Liver (tissue), 9 donors: ENCODE measurements around the gene OTX2. TPM values are rescaled to one million over a fixed set of nuclear protein-coding genes. Genes with fewer than 3 reads are reported as not detected.

Experiments
- DNase-seq: peaks from one replicate; pipeline ENCODE4 v3.0.0-alpha.2; 2017; ENCODE audit warnings: low spot score
- H3K27ac ChIP-seq, 2 donors: one replicate each; pipeline ENCODE4 v1.7.0; 2013; ENCODE audit warnings: inconsistent platforms in 2 of 2, low read length in 2 of 2, control low read depth in 1 of 2, low read depth in 1 of 2, mild to moderate bottlenecking in 1 of 2
- H3K27me3 ChIP-seq, 4 donors: one replicate each; pipeline versions ENCODE4 v1.6.1 to v1.7.0; 2013; ENCODE audit warnings: low read length in 3 of 4, inconsistent platforms in 1 of 4, mild to moderate bottlenecking in 1 of 4, moderate library complexity in 1 of 4; ENCODE audit not compliant: control insufficient read depth in 4 of 4, insufficient read depth in 4 of 4
- H3K36me3 ChIP-seq, 4 donors: one replicate each; pipeline versions ENCODE4 v1.6.1 to v1.7.0; 2013; ENCODE audit warnings: low read length in 3 of 4, mild to moderate bottlenecking in 3 of 4, low read depth in 1 of 4, moderate library complexity in 1 of 4; ENCODE audit not compliant: control insufficient read depth in 4 of 4, insufficient read depth in 3 of 4
- H3K4me1 ChIP-seq, 4 donors: one replicate each; pipeline versions ENCODE4 v1.6.1 to v1.7.0; 2013; ENCODE audit warnings: low read length in 3 of 4, mild to moderate bottlenecking in 3 of 4, moderate library complexity in 1 of 4; ENCODE audit not compliant: control insufficient read depth in 4 of 4, insufficient read depth in 4 of 4
- H3K4me3 ChIP-seq, 3 donors: one replicate each; pipeline versions ENCODE4 v1.6.1 to v1.7.0; 2013; ENCODE audit warnings: low read length in 3 of 3, control low read depth in 1 of 3, low read depth in 1 of 3, mild to moderate bottlenecking in 1 of 3
- H3K9ac ChIP-seq, 2 donors: one replicate each; pipeline ENCODE4 v1.7.0; 2013; ENCODE audit warnings: low read length in 2 of 2, mild to moderate bottlenecking in 2 of 2, moderate library complexity in 2 of 2, control low read depth in 1 of 2, low read depth in 1 of 2
- H3K9me3 ChIP-seq, 4 donors: one replicate each; pipeline versions ENCODE4 v1.6.1 to v1.7.0; 2013; ENCODE audit warnings: low read length in 3 of 4; ENCODE audit not compliant: control insufficient read depth in 4 of 4
- EGR1 ChIP-seq, 2 donors: IDR thresholded peaks; 2 replicates each; pipeline ENCODE4 v1.6.1; 2016 to 2018; ENCODE audit warnings: antibody characterized with exemption in 2 of 2, low read depth in 2 of 2
- FOXA1 ChIP-seq: IDR thresholded peaks from 2 replicates; pipeline ENCODE4 v1.6.1; 2016; ENCODE audit warnings: antibody characterized with exemption
- FOXA2 ChIP-seq: IDR thresholded peaks from 2 replicates; pipeline ENCODE4 v1.6.1; 2016; ENCODE audit warnings: antibody characterized with exemption
- GABPA ChIP-seq, 2 donors: IDR thresholded peaks in 1 of 2; conservative IDR thresholded peaks in 1 of 2; 2 replicates each; pipeline ENCODE4 v1.6.1; 2016; ENCODE audit warnings: antibody characterized with exemption in 2 of 2, mild to moderate bottlenecking in 1 of 2, moderate library complexity in 1 of 2
- HNF4A ChIP-seq, 2 donors: conservative IDR thresholded peaks; 2 replicates each; pipeline ENCODE4 v1.6.1; 2016; ENCODE audit warnings: antibody characterized with exemption in 2 of 2, mild to moderate bottlenecking in 2 of 2
- HNF4G ChIP-seq: IDR thresholded peaks from 2 replicates; pipeline ENCODE4 v1.6.1; 2016; ENCODE audit warnings: antibody characterized with exemption
- JUND ChIP-seq, 2 donors: IDR thresholded peaks; 2 replicates each; pipeline ENCODE4 v1.6.1; 2016; ENCODE audit warnings: antibody characterized with exemption in 2 of 2
- NR2F2 ChIP-seq: IDR thresholded peaks from 2 replicates; pipeline ENCODE4 v1.6.1; 2016; ENCODE audit warnings: antibody characterized with exemption
- RAD21 ChIP-seq, 2 donors: IDR thresholded peaks; 2 replicates each; pipeline ENCODE4 v1.6.1; 2016; ENCODE audit warnings: antibody characterized with exemption in 2 of 2, mild to moderate bottlenecking in 2 of 2
- REST ChIP-seq: IDR thresholded peaks from 2 replicates; pipeline ENCODE4 v1.6.1; 2016; ENCODE audit warnings: antibody characterized with exemption, mild to moderate bottlenecking
- RXRA ChIP-seq, 2 donors: IDR thresholded peaks; 2 replicates each; pipeline ENCODE4 v1.6.1; 2017 to 2018; ENCODE audit warnings: antibody characterized with exemption in 2 of 2, mild to moderate bottlenecking in 1 of 2
- SP1 ChIP-seq: IDR thresholded peaks from 2 replicates; pipeline ENCODE4 v1.6.1; 2018; ENCODE audit warnings: antibody characterized with exemption, mild to moderate bottlenecking
- TAF1 ChIP-seq: conservative IDR thresholded peaks from 2 replicates; pipeline ENCODE4 v1.6.1; 2016; ENCODE audit warnings: antibody characterized with exemption, mild to moderate bottlenecking
- YY1 ChIP-seq: IDR thresholded peaks from 2 replicates; pipeline ENCODE4 v1.6.1; 2016; ENCODE audit warnings: antibody characterized with exemption, mild to moderate bottlenecking
- WGBS: extraction: QIAGEN DNeasy Blood & Tissue Kit; methylation state at CpG from one replicate; pipeline ENCODE4 v1.1.7; 2013; 5-methylcytosine and 5-hydroxymethylcytosine counted together
- polyA plus RNA-seq, 2 donors: library from polyadenylated mRNA; stranded (reverse) in 1 of 2; unstranded in 1 of 2; fragments of 200-250 nt in 1 of 2; fragments of >200 nt in 1 of 2; fragmentation: Nextera tagmentation in 1 of 2; extraction: Ambion mirVana in 1 of 2; gene quantifications; one replicate each; pipeline versions ENCODE4 v1.2.1 to v1.2.3, GENCODE V29; 2013 to 2015
- total RNA-seq, 2 donors: library from RNA; depleted of rRNA; stranded (reverse); fragments of >200 nt; gene quantifications; one replicate each; pipeline ENCODE4 v1.2.3, GENCODE V29; 2014
- TF ChIP-seq, protein P1 (sequence below): IDR thresholded peaks from 2 replicates; pipeline ENCODE4 v1.6.1; 2016; ENCODE audit warnings: antibody characterized with exemption
- TF ChIP-seq, protein P2 (sequence below): IDR thresholded peaks from 2 replicates; pipeline ENCODE4 v1.6.1; 2016; ENCODE audit warnings: antibody characterized with exemption
- TF ChIP-seq, protein P3 (sequence below): IDR thresholded peaks from 2 replicates; pipeline ENCODE4 v1.6.1; 2016; ENCODE audit warnings: antibody characterized with exemption
- TF ChIP-seq, protein P4 (sequence below): fragments of 150-350 bp; IDR thresholded peaks from 2 replicates; pipeline ENCODE4 v1.5.1; 2017; ENCODE audit warnings: improper control_type of control experiment, low read depth, low read length; ENCODE audit not compliant: missing input control
- donor health status: healthy.
- donor health status: healthy.
- donor health status: healthy.
- donor health status: healthy.
- donor health status: healthy.

The OTX2 gene
- total and polyA plus RNA-seq, 4 donors, result not detected

DNA sequence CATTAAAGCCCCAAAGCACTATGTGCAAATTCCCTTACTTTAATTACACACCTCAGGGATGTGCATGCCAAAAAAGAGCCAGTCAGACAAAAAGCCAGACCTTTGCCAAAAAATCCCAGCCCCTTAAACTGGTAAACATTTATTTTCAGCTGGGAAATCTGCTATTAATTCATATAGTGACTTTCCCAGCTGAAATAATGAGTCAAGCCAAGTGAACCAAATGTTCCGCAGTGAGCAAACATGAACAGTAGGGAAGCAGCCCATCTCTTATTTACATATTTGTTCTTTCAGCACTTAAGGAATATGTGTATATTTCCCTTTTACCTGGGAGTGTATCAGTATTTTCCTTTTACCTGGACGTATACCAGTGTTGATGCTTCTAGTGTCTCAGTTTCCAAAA is 44.0 kb upstream of the OTX2 start:
- TF ChIP-seq, protein P1, sequence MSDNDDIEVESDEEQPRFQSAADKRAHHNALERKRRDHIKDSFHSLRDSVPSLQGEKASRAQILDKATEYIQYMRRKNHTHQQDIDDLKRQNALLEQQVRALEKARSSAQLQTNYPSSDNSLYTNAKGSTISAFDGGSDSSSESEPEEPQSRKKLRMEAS, result no peak
- TF ChIP-seq GABPA (IDR thresholded peaks at IDR 0.05 in 1 of 2, conservative IDR thresholded peaks at IDR 0.05 in 1 of 2) (no peak), TAF1 (no peak), HNF4A (conservative IDR thresholded peaks at IDR 0.05) (no peak), RXRA (IDR thresholded peaks at IDR 0.05) (no peak), YY1 (no peak), RAD21 (IDR thresholded peaks at IDR 0.05) (no peak)

DNA sequence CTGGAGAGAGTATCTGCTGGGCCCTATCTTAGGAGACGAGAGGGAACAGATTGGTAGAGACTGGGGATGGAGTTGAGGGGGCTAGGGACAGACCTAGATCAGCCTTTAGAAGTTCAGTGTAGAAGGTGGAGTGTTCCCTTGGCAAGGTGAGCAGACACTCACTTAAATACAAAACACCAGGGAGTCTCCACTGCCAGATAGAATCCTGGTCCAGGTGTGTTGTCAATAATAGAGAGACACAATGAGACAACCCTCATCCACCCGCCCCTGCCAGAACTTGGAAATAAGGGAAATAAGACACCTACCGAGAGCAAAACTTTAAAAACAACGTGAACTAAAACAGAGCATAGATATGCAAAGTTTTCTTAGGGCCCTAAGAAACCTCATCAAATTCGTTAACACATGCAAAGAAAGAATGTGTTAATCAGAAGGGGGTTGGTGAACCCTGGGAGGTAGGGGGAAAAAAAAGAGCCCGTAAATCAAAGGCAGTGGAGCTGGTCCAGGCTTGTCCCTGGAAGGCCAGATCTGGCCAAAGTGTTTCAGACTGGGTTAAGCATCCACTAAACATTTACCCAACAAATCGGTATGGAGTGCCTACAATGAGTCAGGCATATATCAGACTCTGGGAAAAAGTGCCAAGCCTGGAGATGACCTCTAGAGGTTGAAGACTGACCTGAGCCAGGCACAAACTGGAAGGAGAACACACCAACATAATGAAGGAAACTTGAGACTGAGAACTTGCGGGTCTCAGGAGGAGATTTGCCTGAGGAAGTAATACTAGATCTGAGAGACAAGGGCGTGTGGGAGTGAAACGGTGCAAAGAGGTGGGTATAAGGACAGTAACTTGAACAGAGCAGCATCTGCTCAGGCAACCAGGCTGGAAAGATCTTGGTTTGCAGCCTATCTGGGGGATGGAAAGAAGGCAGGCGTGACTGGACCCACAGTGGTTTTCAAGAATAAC is 37.0 kb upstream of the OTX2 start:
- H3K27ac ChIP-seq, result no peak overlapping the region
- 46% methylated on average over 11 of the region's 11 CpGs for WGBS
- H3K9me3 ChIP-seq, result peaks cover 0 to 6% (median 1%) of the 10 kb centered on the region in 4 donors
- no peak for DNase-seq
- H3K4me1 ChIP-seq, result no peaks in the 10 kb centered on the region
- H3K4me3 ChIP-seq, result no peak overlapping the region
- TF ChIP-seq JUND (IDR thresholded peaks at IDR 0.05) (no peak), REST (no peak), FOXA1 (no peak), TAF1 (no peak), EGR1 (IDR thresholded peaks at IDR 0.05; ENCODE audit: low read depth in 2 of 2) (no peak), HNF4A (conservative IDR thresholded peaks at IDR 0.05) (no peak), SP1 (no peak), FOXA2 (no peak), RXRA (IDR thresholded peaks at IDR 0.05) (no peak), GABPA (IDR thresholded peaks at IDR 0.05 in 1 of 2, conservative IDR thresholded peaks at IDR 0.05 in 1 of 2) (no peak), YY1 (no peak), HNF4G (no peak), NR2F2 (no peak), RAD21 (IDR thresholded peaks at IDR 0.05) (no peak)
- TF ChIP-seq, protein P2, sequence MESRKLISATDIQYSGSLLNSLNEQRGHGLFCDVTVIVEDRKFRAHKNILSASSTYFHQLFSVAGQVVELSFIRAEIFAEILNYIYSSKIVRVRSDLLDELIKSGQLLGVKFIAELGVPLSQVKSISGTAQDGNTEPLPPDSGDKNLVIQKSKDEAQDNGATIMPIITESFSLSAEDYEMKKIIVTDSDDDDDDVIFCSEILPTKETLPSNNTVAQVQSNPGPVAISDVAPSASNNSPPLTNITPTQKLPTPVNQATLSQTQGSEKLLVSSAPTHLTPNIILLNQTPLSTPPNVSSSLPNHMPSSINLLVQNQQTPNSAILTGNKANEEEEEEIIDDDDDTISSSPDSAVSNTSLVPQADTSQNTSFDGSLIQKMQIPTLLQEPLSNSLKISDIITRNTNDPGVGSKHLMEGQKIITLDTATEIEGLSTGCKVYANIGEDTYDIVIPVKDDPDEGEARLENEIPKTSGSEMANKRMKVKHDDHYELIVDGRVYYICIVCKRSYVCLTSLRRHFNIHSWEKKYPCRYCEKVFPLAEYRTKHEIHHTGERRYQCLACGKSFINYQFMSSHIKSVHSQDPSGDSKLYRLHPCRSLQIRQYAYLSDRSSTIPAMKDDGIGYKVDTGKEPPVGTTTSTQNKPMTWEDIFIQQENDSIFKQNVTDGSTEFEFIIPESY, result no peak
- TF ChIP-seq, protein P1, result no peak
- TF ChIP-seq, protein P3, sequence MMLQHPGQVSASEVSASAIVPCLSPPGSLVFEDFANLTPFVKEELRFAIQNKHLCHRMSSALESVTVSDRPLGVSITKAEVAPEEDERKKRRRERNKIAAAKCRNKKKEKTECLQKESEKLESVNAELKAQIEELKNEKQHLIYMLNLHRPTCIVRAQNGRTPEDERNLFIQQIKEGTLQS, result no peak
- TF ChIP-seq, protein P4, sequence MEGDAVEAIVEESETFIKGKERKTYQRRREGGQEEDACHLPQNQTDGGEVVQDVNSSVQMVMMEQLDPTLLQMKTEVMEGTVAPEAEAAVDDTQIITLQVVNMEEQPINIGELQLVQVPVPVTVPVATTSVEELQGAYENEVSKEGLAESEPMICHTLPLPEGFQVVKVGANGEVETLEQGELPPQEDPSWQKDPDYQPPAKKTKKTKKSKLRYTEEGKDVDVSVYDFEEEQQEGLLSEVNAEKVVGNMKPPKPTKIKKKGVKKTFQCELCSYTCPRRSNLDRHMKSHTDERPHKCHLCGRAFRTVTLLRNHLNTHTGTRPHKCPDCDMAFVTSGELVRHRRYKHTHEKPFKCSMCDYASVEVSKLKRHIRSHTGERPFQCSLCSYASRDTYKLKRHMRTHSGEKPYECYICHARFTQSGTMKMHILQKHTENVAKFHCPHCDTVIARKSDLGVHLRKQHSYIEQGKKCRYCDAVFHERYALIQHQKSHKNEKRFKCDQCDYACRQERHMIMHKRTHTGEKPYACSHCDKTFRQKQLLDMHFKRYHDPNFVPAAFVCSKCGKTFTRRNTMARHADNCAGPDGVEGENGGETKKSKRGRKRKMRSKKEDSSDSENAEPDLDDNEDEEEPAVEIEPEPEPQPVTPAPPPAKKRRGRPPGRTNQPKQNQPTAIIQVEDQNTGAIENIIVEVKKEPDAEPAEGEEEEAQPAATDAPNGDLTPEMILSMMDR, result no peak
- peaks cover 0 to 10% (median 0%) of the 10 kb centered on the region in 4 donors for H3K27me3 ChIP-seq
- H3K36me3 ChIP-seq, result no peaks in the 10 kb centered on the region
- H3K9ac ChIP-seq, result no peak overlapping the region

More for the DNA sequence above, 44.0 kb upstream of the OTX2 start:
- H3K27ac ChIP-seq, result no peak overlapping the region
- H3K4me1 ChIP-seq, result no peaks in the 10 kb centered on the region
- no peak overlapping the region for H3K9ac ChIP-seq
- H3K27me3 ChIP-seq, result peaks cover 0 to 11% (median 6%) of the 10 kb centered on the region in 4 donors
- H3K36me3 ChIP-seq, result no peaks in the 10 kb centered on the region
- no peaks in the 10 kb centered on the region for H3K9me3 ChIP-seq
- no peak for DNase-seq
- H3K4me3 ChIP-seq, result no peak overlapping the region
- 27% methylated on average over 2 of the region's 2 CpGs for WGBS
